GM23338 (cell line): ENCODE results near the gene UPF3B. TPM values are rescaled to one million over a fixed set of nuclear protein-coding genes. Genes with fewer than 3 reads are reported as not detected.
A peak's percentile ranks its signal among the peaks of the same experiment; 100 is the strongest.

Source experiments
- ATAC-seq: fragments of 200-7000 bp; cut with Tn5 transposase; 3 replicates; pipeline ENCODE4 v1.9.1; 2020
- DNase-seq: peaks from one replicate; pipeline ENCODE4 v3.0.0-alpha.2; 2015; ENCODE audit warnings: low spot score
- H2AFZ ChIP-seq: fragments of 200-600 bp; sonication (generic); 2 replicates; pipeline ENCODE4 v1.8.0; 2016; ENCODE audit warnings: antibody characterized with exemption, mild to moderate bottlenecking, moderate library complexity
- H3F3A ChIP-seq: fragments of 200-600 bp; sonication (generic); replicated peaks from 2 replicates; pipeline ENCODE4 v1.8.0; 2017; ENCODE audit warnings: antibody characterized with exemption, mixed run types, low read depth
- H3K27ac ChIP-seq: fragments of 200-600 bp; sonication (generic); 2 replicates; pipeline ENCODE4 v1.6.1; 2016; ENCODE audit warnings: low read depth
- H3K27me3 ChIP-seq: fragments of 200-600 bp; sonication (generic); 2 replicates; pipeline ENCODE4 v1.8.0; 2016; ENCODE audit warnings: mild to moderate bottlenecking, mixed run types, moderate library complexity; ENCODE audit not compliant: insufficient read depth
- H3K36me3 ChIP-seq: fragments of 200-600 bp; sonication (generic); 2 replicates; pipeline ENCODE4 v1.8.0; 2016; ENCODE audit warnings: mild to moderate bottlenecking; ENCODE audit not compliant: insufficient read depth
- H3K4me1 ChIP-seq: fragments of 200-600 bp; sonication (generic); 2 replicates; pipeline ENCODE4 v1.8.0; 2016; ENCODE audit warnings: mild to moderate bottlenecking, moderate library complexity; ENCODE audit not compliant: insufficient read depth
- H3K4me2 ChIP-seq: fragments of 200-600 bp; sonication (generic); 2 replicates; pipeline ENCODE4 v1.7.1; 2017; ENCODE audit warnings: mixed run types
- H3K4me3 ChIP-seq: fragments of 200-600 bp; sonication (generic); 2 replicates; pipeline ENCODE4 v1.6.1; 2016; ENCODE audit warnings: mixed run types
- H3K79me2 ChIP-seq: fragments of 200-600 bp; sonication (generic); replicated peaks from 2 replicates; pipeline ENCODE4 v1.8.0; 2017; ENCODE audit warnings: mild to moderate bottlenecking; ENCODE audit not compliant: insufficient read depth
- H3K9me2 ChIP-seq: fragments of 200-600 bp; sonication (generic); 2 replicates; pipeline ENCODE4 v1.8.0; 2017; ENCODE audit not compliant: insufficient read depth
- H4K20me1 ChIP-seq: fragments of 200-600 bp; sonication (generic); replicated peaks from 2 replicates; pipeline ENCODE4 v1.8.0; 2017; ENCODE audit warnings: mild to moderate bottlenecking; ENCODE audit not compliant: insufficient read depth
- H3K27ac Mint-ChIP-seq: 2 replicates; pipeline ENCODE4 v1.8.0; 2020; ENCODE audit warnings: inconsistent platforms, mild to moderate bottlenecking, moderate library complexity, mixed read lengths
- H3K27me3 Mint-ChIP-seq: 3 replicates; pipeline ENCODE4 v1.8.0; 2022; ENCODE audit warnings: low read depth, mild to moderate bottlenecking, moderate library complexity, mixed read lengths, inconsistent platforms; ENCODE audit not compliant: insufficient read depth, poor library complexity
- H3K36me3 Mint-ChIP-seq: 3 replicates; pipeline ENCODE4 v1.8.0; 2021; ENCODE audit warnings: low read depth, mild to moderate bottlenecking, inconsistent platforms, moderate library complexity, mixed read lengths
- H3K4me1 Mint-ChIP-seq: 3 replicates; pipeline ENCODE4 v1.8.0; 2020; ENCODE audit warnings: mild to moderate bottlenecking, inconsistent platforms, mixed read lengths
- H3K4me3 Mint-ChIP-seq: 3 replicates; pipeline ENCODE4 v1.8.0; 2021; ENCODE audit warnings: moderate library complexity, mild to moderate bottlenecking, inconsistent platforms, mixed read lengths
- H3K9me3 Mint-ChIP-seq: 3 replicates; pipeline ENCODE4 v1.8.0; 2020; ENCODE audit warnings: moderate library complexity, mild to moderate bottlenecking, inconsistent platforms, mixed read lengths
- ETS1 ChIP-seq: IDR thresholded peaks from 2 replicates; pipeline ENCODE4 v1.6.1; 2016; ENCODE audit warnings: antibody characterized with exemption
- EZH2 ChIP-seq: fragments of 200-600 bp; sonication (generic); IDR thresholded peaks from one replicate; pipeline ENCODE4 v1.8.0; 2017; ENCODE audit warnings: antibody characterized with exemption, mild to moderate bottlenecking, low read depth; ENCODE audit not compliant: unreplicated experiment
- EZH2phosphoT487 ChIP-seq: fragments of 200-600 bp; sonication (generic); IDR thresholded peaks from one replicate; pipeline ENCODE4 v1.8.1; 2018; ENCODE audit warnings: antibody characterized with exemption; ENCODE audit not compliant: unreplicated experiment
- NANOG ChIP-seq: IDR thresholded peaks from 2 replicates; pipeline ENCODE4 v1.6.1; 2016; ENCODE audit warnings: antibody characterized with exemption, borderline replicate concordance
- REST ChIP-seq: IDR thresholded peaks from one replicate; pipeline ENCODE4 v1.6.1; 2018; ENCODE audit warnings: antibody characterized with exemption; ENCODE audit not compliant: unreplicated experiment
- STAT1 ChIP-seq: IDR thresholded peaks from one replicate; pipeline ENCODE4 v1.6.1; 2016; ENCODE audit warnings: antibody characterized with exemption; ENCODE audit not compliant: unreplicated experiment
- ZNF331 ChIP-seq: fragments of 250-450 bp; sonication (Bioruptor Pico); IDR thresholded peaks from 2 replicates; pipeline ENCODE4 v1.5.0; 2020; ENCODE audit warnings: low read depth, mild to moderate bottlenecking, moderate library complexity
- ZNF462 ChIP-seq: fragments of 250-450 bp; sonication (Bioruptor Pico); IDR thresholded peaks from 2 replicates; pipeline ENCODE4 v1.5.0; 2020; ENCODE audit warnings: mild to moderate bottlenecking, moderate library complexity
- polyA plus RNA-seq: library from polyadenylated mRNA; unstranded; fragments of >200 nt; fragmentation: Nextera tagmentation; extraction: Ambion mirVana; gene quantifications from 2 replicates; pipeline ENCODE4 v1.2.1, GENCODE V29; 2016
- total RNA-seq: library from RNA; depleted of rRNA; stranded (reverse); fragments of >200 nt; shearing (Covaris generic); gene quantifications from 2 replicates; pipeline ENCODE4 v1.2.3, GENCODE V29; 2014
- TF ChIP-seq, protein P1 (sequence below), 2 experiments: fragments of 200-600 bp in 1 of 2; sonication (generic) in 1 of 2; conservative IDR thresholded peaks; 2 replicates each; pipeline versions ENCODE4 v1.5.1 to v1.6.1; 2016 to 2017; ENCODE audit warnings: antibody characterized with exemption in 2 of 2, low read depth in 2 of 2, mild to moderate bottlenecking in 2 of 2, moderate library complexity in 1 of 2

UPF3B gene
- total and polyA plus RNA-seq, 2 experiments from 2014 or later = 9.4 to 62.0 TPM

DNA sequence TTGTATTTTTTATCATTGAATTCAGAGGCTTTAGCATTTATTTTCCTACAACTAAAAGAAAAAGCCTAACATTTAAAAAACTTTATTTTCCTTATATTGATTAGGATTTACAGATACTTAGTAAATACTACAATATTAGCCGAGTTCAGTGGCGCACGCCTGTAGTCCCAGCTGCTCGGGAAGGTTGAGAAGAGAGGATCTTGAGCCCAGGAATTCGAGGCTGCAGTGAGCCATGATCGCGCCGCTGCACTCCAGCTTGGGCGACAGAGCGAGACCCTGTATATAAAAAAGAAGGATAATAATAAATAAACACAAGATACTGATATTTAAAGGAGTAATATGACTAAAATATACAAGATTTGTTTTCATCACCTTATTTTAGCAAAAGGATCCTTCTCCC, 681 bp upstream of the UPF3B start:
- H3K27ac ChIP-seq = peak overlapping the region; percentile 84
- no peaks in the 10 kb centered on the region; the same call in 2 of the 3 replicates for H3K9me3 Mint-ChIP-seq
- H3K36me3 ChIP-seq = peaks cover 18% of the 10 kb centered on the region
- no peaks in the 10 kb centered on the region for H3K4me1 ChIP-seq
- no peaks in the 10 kb centered on the region; the same call in 1 of the 2 replicates for H4K20me1 ChIP-seq
- DNase-seq (peak; percentile 11), ATAC-seq (peak; percentile 19; the same call in 2 of the 3 replicates)
- H3K4me3 ChIP-seq = peak overlapping the region; percentile 51
- peak overlapping the region; percentile 76 for H2AFZ ChIP-seq
- peaks cover 34% of the 10 kb centered on the region for H3K36me3 Mint-ChIP-seq
- H3K4me3 Mint-ChIP-seq = peak overlapping the region; percentile 93
- H3K79me2 ChIP-seq = peaks cover 17% of the 10 kb centered on the region
- no peaks in the 10 kb centered on the region for H3K9me2 ChIP-seq
- no peaks in the 10 kb centered on the region for H3K27me3 ChIP-seq
- TF ChIP-seq ZNF462 = no peak
- no peak for TF ChIP-seq REST
- no peak for TF ChIP-seq STAT1
- no peak for TF ChIP-seq ETS1
- no peak for TF ChIP-seq EZH2
- no peak for TF ChIP-seq EZH2phosphoT487
- no peak for TF ChIP-seq ZNF331 (CRISPR knock-in tag)
- TF ChIP-seq NANOG = no peak
- TF ChIP-seq, protein P1, sequence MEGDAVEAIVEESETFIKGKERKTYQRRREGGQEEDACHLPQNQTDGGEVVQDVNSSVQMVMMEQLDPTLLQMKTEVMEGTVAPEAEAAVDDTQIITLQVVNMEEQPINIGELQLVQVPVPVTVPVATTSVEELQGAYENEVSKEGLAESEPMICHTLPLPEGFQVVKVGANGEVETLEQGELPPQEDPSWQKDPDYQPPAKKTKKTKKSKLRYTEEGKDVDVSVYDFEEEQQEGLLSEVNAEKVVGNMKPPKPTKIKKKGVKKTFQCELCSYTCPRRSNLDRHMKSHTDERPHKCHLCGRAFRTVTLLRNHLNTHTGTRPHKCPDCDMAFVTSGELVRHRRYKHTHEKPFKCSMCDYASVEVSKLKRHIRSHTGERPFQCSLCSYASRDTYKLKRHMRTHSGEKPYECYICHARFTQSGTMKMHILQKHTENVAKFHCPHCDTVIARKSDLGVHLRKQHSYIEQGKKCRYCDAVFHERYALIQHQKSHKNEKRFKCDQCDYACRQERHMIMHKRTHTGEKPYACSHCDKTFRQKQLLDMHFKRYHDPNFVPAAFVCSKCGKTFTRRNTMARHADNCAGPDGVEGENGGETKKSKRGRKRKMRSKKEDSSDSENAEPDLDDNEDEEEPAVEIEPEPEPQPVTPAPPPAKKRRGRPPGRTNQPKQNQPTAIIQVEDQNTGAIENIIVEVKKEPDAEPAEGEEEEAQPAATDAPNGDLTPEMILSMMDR (conservative IDR thresholded peaks at IDR 0.05; ENCODE audit: low read depth in 2 of 2) = no peak
- peaks cover 8% of the 10 kb centered on the region for H3K27me3 Mint-ChIP-seq
- no peaks in the 10 kb centered on the region for H3F3A ChIP-seq
- H3K27ac Mint-ChIP-seq = peak overlapping the region; percentile 94; the same call in 1 of the 2 replicates
- H3K4me2 ChIP-seq = peak overlapping the region; percentile 76
- H3K4me1 Mint-ChIP-seq = no peaks in the 10 kb centered on the region
